ENCODE measurements around the gene MAPK8. TPM values are rescaled to one million over a fixed set of nuclear protein-coding genes. Genes with fewer than 3 reads are reported as not detected.

MAPK8 gene
- total and polyA plus RNA-seq, 12 donors = 7.4 to 41.9 (median 30.0) TPM

- no peaks in the 10 kb centered on the region for H3K36me3 ChIP-seq
- peaks cover 0 to 50% (median 18%) of the 10 kb centered on the region in 9 donors for H3K4me1 ChIP-seq
- TF ChIP-seq, protein P1, sequence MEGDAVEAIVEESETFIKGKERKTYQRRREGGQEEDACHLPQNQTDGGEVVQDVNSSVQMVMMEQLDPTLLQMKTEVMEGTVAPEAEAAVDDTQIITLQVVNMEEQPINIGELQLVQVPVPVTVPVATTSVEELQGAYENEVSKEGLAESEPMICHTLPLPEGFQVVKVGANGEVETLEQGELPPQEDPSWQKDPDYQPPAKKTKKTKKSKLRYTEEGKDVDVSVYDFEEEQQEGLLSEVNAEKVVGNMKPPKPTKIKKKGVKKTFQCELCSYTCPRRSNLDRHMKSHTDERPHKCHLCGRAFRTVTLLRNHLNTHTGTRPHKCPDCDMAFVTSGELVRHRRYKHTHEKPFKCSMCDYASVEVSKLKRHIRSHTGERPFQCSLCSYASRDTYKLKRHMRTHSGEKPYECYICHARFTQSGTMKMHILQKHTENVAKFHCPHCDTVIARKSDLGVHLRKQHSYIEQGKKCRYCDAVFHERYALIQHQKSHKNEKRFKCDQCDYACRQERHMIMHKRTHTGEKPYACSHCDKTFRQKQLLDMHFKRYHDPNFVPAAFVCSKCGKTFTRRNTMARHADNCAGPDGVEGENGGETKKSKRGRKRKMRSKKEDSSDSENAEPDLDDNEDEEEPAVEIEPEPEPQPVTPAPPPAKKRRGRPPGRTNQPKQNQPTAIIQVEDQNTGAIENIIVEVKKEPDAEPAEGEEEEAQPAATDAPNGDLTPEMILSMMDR (IDR thresholded peaks at IDR 0.05) = no peak
- H3K27ac ChIP-seq = no peak overlapping the region
- DNase-seq = no peak
- 15 to 17% methylated on average over 28 to 43 of the region's 43 CpGs for WGBS, 2 donors
- ATAC-seq = no peak
- no peak overlapping the region for H3K4me3 ChIP-seq
- H3K9me3 ChIP-seq = no peaks in the 10 kb centered on the region
- H3K27me3 ChIP-seq = peaks cover 0 to 7% (median 6%) of the 10 kb centered on the region in 7 donors
- intact Hi-C loops (cut with DNase I) = no loop called here
Observed at GRCh38 chr10:48466611-48467240, 160.2 kb downstream of the MAPK8 start.

GRCh38 chr10:48467669-48468068 is 161.2 kb downstream of the MAPK8 start:
- DNase-seq (no peak), ATAC-seq (no peak)
- WGBS, 2 donors = 87 to 93% methylated on average over 4 of the region's 4 CpGs
- intact Hi-C loops (cut with DNase I) = no loop called here
- TF ChIP-seq, protein P1 (IDR thresholded peaks at IDR 0.05) = no peak
- H3K27me3 ChIP-seq = peaks cover 0 to 7% (median 6%) of the 10 kb centered on the region in 7 donors
- peaks cover 0 to 50% (median 18%) of the 10 kb centered on the region in 9 donors for H3K4me1 ChIP-seq
- H3K9me3 ChIP-seq = peaks cover 0 to 2% (median 0%) of the 10 kb centered on the region in 11 donors
- H3K36me3 ChIP-seq = no peaks in the 10 kb centered on the region
- no peak overlapping the region for H3K4me3 ChIP-seq
- H3K27ac ChIP-seq = no peak overlapping the region

DNA sequence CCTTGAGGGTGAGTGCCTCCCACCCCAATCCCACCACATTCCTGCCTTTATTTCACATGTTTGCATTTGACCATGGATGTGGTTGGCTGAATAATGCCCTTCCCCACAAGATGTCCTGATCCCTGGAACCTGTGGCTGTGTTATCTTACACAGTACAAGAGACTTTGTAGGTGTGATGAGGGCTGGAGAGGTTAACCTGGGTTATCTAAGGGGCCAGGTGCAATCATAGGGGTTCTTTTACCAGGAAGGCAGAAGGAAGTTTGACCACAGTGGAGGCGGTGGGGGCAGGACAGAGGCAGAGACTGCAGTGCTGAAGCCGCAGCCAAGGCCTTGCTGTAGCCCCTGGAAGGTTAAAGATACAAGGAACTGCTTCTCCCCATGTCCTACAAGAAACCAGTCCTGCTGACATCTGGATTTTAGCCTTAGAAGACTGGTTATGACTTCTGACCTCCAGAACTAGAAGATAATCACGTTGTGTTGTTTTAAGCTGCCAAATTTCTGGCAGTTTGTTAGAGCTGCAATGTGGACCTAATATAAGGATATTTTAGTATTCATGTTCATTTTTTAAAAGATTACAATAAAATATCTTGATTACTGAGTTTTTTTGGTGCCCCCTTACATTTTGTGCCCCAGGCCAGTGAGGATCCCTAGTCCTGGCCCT is 161.8 kb downstream of the MAPK8 start:
- DNase-seq (no peak), ATAC-seq (no peak)
- no peaks in the 10 kb centered on the region for H3K36me3 ChIP-seq
- H3K4me1 ChIP-seq = peaks cover 0 to 45% (median 18%) of the 10 kb centered on the region in 9 donors
- no peak overlapping the region for H3K4me3 ChIP-seq
- H3K27me3 ChIP-seq = peaks cover 0 to 7% (median 6%) of the 10 kb centered on the region in 7 donors
- intact Hi-C loops (cut with DNase I) = no loop called here
- WGBS, 2 donors = 67 to 76% methylated on average over 3 of the region's 3 CpGs
- peaks cover 0 to 7% (median 0%) of the 10 kb centered on the region in 11 donors for H3K9me3 ChIP-seq
- H3K27ac ChIP-seq = no peak overlapping the region
- TF ChIP-seq, protein P1 (IDR thresholded peaks at IDR 0.05) = no peak

- Histone ChIP-seq H3K9me3 (peaks cover 0 to 7% (median 0%) of the 10 kb centered on the region in 11 donors), H3K36me3 (no peaks in the 10 kb centered on the region), H3K27ac (no peak overlapping the region), H3K4me3 (no peak overlapping the region), H3K4me1 (peaks cover 0 to 40% (median 18%) of the 10 kb centered on the region in 9 donors), H3K27me3 (peaks cover 0 to 7% (median 6%) of the 10 kb centered on the region in 7 donors)
- DNase-seq (no peak), ATAC-seq (no peak)
- WGBS, 2 donors = 97% methylated on average over 3 of the region's 3 CpGs
- intact Hi-C loops (cut with DNase I) = no loop called here
- TF ChIP-seq, protein P1 (IDR thresholded peaks at IDR 0.05) = no peak
Observed at GRCh38 chr10:48468866-48469511, 162.5 kb downstream of the MAPK8 start.
